HG02938 (cell line): Measurements from ENCODE around the gene RGS4.

Experiments
- ATAC-seq: cut with Tn5 transposase; IDR thresholded peaks from one replicate; pipeline ENCODE4 v1.9.1; 2021; ENCODE audit warnings: mild to moderate bottlenecking, moderate library complexity; ENCODE audit not compliant: unreplicated experiment

The RGS4 gene

DNA sequence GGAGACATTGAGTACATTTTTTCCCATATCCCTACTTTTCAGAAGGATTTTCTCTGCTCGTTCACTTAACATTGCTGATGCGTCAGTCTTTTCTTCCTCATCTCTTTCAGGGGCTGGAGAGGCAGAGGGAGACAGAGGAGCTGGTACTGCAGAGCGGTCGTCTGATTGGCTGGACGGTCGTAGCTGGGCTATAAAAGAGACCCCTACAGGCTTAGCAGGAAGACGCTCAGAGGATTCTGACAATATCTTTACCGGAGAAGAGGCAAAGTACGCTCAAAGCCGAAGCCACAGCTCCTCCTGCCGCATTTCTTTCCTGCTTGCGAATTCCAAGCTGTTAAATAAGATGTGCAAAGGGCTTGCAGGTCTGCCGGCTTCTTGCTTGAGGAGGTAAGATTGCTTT is at the start of gene RGS4:
TSS of gene RGS4 (plus strand) at position 220 of the 400 bp plus-strand sequence. CDS start at position 344, 124 bp downstream.
- ATAC-seq, result no peak

DNA sequence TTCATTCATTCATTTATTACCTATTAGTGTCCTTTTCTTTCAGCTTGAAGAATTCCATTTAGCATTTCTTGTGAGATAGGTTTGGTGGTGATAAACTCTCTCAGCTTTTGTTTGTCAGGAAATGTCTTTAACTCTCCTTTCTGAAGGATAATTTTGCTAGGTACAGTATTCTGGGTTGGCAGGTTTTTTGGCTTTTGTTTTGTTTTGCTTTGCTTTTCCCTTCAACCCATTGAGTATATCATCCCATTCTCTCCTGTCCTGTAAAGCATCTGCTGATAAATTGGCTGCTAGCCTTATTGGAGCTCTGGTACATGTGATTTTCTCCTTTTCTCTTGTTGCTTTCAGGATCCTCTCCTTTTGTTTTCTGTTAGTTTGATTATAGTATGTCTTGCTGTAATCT is 47.0 kb upstream of the RGS4 start:
- no peak for ATAC-seq

DNA sequence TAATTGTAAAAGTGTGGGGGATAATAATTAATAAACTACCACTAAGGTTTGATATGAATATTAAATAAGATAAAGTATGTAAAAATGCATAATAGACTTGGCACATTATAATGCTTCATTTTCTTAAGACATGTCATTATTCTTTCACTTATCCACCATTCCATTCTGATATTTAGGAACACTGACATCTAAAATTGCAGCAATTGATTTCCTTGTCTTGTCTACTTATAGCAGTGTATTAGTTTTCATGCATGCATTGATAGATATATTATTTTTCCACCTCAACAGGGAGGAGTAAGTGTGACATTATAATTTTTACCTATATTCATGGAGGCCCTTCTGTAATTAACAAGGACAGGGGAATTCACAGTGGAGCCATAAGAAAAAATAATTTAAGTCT is 41.6 kb upstream of the RGS4 start:
- ATAC-seq, result no peak

DNA sequence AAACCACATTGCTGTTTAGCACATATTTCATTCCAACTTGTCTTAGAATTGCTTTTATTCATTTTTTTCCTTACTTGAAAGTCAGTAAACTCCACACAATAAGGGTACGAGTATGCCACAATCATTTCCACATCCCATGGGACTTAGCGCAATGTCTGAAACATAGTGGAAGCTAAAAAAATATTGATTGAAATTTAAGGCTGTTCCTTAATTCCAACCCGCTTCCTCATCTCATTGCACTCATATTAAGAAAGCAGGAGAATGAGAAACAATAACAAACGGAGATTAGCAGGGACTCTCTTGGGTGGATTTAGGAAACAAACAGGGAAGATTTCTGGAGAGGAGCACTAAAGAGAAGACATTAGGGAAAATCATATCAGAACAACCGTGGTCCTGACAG is 39.3 kb upstream of the RGS4 start:
- ATAC-seq, result no peak

DNA sequence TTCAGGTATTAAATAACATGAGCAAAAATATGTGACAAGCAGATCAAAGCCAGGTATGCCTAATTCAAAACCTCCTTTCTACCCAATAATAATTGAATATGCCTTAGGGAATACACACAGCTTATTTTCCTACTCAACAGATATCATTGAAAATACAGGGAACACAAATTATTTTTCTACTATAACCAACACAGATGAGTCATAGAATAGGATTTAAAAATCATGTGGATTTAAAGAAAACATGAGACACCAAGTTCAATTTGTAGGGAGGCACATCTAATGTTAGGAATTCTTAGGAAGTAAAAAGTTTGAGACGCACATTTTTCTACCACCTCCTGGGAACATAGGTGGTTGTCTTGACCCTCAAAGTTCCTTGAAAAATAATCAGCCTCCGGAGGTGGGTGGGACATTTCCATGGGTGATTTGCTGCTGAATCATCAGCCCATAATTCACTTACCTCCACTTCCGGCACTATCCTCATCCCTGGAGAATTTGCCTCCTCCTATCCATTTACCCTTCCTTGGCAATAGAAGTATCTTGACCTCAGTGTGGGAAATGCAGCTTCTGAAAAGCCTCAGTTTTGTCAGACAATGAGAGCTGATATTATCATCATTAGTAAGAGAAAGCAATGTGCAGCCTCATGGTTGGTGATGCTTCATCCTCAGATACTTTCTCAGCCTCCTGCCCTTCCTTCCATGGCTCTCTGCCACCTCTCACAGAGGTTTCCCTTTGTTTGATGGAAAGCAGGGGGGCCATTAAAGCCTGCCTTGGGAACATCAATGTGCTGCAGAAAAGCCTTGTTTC is 33.5 kb upstream of the RGS4 start:
- ATAC-seq, result no peak

DNA sequence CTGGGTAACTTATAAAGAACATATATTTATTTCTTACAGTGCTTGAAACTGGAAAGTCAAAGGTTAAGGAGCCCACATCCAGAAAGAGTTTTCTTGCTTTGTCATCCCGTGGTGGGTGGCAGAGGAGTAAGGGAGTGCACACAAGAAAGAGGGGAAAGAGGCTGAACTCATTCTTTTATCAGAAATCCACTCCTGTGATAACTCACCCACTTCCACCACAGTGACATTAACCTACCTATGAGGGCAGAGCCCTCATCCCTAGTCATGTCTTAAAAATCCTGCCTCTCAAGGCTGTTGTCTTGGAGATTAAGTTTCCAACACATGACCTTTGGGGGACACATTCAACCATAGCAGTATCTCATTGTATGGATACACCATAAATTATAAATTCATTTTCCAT is 32.5 kb upstream of the RGS4 start:
- ATAC-seq, result no peak

DNA sequence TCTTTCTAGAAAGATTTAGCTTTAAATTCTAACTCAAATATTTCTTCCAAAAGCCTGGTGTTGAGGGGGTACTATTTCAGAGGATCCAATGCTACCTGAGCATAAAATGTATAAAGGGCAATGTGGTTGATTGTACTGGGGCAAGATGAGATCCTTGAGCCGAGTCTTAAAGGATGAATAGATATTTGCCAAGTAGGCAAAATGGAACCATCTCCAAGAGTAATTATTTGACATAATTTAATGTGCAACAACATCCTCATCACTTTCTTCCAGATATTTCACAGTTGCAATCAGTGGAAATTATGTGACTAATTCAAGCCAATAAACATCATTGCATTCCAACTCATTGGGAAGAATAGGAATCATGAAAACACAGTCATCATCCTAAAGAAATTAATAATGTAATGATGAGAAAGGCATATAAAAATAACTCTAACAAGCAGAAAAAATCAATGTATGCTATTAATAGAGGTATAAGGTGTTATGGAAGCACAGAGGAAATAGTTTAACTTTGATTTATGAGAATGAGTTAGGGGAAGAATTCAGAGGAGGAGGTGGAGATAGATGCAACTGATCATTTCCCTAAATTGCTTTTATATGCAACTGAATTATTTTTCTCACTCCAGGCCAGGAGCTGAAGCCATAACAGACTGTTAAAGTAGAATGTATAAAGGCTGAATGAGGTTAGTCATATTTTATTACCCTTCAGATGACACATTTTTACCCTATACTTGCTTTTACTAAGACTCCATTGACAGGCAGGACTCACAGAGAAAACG is 30.0 kb upstream of the RGS4 start:
- ATAC-seq, result no peak

DNA sequence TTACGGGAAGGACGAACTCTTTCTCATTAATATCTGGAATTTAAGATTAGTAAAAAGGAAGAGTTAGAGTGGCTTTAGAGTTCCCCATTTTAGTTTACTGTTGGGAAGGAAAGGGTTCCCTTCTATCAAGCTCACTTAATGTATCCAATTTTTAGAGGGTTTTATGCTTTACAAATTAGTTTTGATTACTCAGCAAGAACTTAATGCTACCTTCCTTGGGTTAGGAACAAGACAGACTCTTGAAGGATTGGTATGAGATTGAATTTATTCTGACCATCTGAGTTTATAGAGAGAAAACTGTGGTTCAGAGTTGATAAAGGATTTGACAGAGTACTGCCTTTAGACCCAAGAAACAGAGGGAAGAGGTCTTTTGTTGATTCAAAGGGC is 29.5 kb upstream of the RGS4 start:
- ATAC-seq, result no peak

DNA sequence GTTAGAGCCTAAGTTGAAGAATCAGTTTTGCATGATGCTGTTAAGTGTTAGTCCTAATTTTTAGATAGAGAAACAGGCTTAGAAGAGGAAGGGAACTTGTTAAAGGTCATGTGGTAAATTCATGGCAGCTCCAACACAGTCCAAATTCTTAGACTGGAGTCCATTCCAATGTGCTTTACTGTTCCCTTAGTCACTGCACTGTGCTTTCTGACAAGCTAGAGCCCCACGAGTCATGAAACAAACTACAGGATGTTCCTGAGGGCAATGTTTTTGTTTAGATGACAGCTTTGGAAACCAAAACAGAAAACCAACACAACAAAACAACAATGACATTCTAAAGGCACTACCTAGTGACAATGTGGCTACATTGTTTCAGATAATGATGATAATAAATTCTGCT is 23.1 kb upstream of the RGS4 start:
- no peak for ATAC-seq

DNA sequence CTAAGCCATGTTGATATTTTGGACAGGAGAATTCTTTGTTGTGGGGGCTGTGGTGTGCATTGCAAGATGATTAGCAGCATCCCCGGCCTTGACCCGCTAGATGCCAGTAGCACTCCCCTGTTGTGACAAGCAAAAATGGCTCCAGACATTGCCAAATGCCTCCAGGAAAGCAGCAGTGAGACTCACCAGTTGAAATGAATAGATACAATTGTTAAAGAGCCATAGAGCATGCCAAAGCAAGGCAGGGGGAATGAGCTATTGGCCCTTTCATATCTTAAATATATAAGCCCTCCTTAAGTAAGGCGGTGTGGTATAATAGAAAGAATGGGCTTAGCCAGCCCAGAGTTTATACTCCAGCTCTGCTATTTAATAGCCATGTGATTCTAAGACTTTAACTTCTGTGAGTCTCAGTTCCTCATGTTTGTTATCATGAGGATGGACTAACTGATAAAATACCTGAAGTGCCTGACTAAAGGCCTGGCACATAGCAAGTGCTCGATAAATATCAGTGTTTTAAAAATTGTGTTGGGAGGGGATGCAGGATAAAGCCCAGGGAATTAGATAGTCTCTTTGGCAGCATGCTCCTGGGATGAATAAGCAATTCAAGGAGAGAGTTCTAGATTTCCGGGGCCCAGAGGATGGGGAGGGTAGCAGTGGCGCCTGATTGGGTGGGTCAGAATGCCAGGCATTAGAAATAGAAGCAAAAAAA is 21.1 kb upstream of the RGS4 start:
- no peak for ATAC-seq

DNA sequence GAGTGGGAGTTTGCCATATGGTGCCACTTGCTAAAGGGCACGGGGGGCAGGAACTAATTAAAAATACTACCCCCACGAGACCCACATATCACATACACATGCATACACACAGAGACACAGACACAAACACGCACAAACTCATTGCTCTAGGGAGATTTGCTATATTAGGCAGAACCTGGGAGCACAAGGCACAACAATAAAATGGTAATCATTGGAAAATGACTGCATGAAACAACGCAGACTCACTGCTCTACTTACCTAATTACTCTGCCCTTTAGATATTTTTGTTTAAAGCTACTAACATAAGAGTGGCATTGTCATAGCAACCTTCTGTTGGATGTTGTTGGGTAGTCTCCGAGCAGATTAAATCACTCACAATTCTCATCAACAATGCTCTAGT is 20.3 kb upstream of the RGS4 start:
- no peak for ATAC-seq

DNA sequence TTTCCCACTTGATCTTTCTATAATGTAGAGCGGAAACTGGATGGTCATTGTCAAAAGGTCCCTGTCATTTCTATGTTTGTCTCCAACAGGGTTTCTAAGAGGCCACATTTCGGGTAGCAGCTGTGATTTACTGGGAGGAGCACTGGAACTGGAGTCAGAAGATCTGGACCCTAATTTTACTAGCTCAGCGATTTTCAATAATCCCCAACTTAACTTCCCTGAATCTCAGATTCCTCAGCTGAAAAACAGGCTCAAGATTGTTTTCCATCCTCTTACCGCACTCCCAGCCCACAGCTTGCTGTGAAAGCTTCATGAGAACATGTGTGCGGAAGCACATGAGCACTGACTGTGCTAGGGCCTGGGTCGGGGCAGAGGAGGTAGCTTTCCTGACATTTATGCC is 19.9 kb upstream of the RGS4 start:
- ATAC-seq, result no peak

DNA sequence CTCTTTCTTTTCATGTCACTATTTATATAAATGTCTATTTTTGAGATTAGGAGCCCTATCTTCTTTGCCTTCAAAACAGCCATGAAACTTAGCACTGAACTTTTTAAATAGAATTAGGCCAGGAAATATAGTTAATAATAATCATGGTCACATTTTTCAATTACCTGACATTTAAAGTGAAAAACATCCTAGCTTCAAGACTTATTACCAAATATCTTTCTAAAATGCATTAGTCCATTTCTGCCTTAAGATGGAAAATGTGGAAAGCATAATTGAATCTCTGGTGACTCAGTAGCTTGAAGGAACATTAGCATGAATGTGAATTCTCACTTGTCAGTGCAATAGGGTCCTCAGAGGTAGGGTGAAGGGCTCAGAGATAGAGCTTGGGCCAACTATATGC is 18.7 kb upstream of the RGS4 start:
- ATAC-seq, result no peak

DNA sequence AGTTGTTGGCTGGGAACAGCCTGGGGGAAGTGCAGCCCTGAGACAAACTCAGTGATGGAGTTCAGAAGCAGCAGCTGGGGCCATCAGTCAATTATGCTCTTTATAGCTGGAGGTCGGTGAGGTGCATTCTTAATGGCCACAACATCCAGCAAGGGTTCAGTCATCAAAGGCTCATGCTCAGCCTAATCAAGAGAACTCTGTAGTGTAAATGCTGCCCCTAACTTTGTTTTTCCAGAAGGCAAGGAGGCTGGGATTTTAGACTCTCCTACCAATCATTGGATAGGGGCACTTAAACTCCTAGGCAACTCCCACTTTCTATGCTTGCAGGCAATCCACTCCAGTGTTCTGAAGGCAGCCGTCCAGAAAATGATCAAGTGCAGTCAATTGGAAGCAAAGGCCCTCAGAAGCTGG is 15.0 kb upstream of the RGS4 start:
- ATAC-seq, result no peak

DNA sequence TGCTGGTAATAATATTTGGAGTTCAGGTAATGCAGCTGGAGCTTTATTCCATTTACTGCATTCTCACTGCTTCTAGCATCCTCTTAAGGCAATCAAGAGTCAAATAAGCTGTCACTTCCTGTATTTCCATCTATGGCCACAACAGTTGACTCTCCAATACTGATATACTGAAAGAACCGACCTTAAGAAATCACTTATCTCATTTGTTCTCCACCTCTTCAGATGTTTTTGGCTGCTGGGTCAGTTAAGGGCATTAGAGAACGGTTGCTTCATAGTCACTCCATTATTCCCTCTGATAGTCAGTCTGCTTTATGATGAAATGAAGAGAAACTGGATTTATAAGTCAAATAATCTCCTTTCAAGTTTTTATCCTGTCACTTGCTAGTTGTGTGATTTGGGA is 14.2 kb upstream of the RGS4 start:
- no peak for ATAC-seq

DNA sequence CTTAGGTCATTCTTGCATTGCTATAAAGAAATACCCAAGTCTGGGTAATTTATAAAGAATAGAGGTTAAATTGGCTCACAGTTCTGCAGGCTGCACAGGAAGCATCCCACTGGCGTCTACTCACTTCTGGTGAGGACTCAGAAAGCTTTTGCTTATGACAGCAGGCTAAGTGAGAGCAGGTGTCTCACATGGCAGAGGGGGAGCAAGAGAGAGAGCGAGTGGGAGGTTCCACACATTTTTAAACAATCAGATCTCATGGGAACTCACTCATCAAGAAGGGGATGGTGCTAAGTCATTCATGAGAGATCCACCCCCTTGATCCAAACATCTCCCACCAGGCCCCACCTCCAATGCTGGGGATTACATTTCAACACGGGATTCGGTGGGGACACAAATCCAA is 13.6 kb upstream of the RGS4 start:
- ATAC-seq, result no peak

DNA sequence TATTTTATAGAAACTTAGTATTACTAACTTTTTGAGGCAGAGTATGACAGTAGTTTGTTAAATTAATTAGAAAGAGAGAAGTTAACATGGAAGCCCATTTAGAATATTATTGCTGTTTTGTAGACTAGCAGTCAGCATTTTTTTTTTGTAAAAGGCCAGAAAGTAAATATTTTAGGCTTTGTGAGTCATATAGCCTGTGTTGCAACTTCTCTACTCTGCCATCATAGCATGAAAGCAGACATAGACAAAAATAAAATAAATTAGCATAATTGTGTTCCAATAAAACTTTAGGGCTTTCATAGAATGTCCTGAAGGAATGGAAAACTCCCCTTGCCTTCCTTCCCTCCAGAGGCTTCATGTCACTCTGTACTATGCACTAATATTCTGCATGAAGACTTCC is 12.3 kb upstream of the RGS4 start:
- no peak for ATAC-seq

DNA sequence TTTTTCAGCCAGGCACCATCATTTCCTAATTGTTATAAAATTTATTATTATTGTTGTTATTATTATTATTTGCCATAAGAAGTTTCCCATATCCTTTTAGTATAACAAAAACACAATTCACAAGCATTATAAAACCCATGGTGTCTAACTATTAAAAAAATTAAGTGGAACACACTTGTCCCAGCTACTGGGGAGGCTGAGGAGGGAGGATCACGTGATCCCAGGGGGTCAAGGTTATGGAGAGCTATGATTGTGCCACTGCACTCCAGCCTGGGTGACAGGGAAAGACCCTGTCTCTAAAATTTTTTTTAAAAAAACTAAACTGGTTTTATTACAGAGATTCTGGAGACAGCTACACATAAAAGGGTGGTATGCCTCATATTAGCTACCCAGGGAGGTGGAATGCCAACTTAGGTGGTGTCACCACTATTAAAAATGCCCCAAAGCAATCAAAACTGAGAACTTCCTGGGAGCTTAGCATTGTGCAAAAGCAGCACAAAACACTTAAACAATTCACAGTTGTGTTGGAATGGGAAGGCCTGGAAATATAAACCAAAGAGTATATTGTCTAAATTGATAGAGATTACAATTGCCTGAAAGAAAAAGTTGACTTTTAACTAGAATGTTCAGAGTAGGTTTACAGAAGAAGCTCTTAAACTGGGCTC is 8.7 kb upstream of the RGS4 start:
- no peak for ATAC-seq

DNA sequence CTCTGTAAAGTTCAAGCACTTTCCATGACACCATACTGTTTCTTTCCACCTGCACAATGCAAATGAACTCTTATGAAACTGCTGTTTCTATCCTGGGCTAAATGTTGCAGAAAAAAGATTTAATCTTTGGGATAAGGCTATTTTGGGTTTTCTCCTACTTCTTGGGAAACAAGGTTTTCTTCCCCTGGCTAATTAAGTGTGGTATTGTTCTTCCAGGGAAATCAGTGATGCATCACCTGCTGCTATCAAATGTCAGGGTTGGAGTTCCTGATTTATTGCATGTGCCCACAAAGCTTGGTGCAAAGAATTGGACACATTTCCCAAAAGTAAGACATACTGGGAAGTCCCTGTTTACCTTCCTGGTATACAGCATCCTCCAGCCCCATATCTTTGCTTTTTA is 6.0 kb upstream of the RGS4 start:
- no peak for ATAC-seq

DNA sequence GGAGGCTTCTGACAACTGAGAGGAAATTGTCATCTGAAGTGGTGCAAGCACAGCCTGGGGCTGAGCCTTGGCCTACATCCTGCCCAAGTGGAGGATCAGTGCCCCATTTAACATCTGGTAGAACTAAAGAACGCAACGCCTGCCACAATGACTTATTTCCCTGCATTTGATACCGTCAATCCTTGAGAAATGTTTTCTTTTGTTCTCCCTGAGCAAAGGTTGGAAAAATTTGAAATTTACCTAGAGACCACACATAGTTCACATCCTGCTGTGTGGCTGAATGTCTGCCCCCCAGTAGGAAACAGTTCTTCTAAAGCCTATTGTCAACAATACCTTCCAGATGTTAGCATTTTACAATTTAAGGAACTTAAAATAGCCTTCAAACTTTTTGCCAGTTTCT is 5.6 kb upstream of the RGS4 start:
- ATAC-seq, result no peak

DNA sequence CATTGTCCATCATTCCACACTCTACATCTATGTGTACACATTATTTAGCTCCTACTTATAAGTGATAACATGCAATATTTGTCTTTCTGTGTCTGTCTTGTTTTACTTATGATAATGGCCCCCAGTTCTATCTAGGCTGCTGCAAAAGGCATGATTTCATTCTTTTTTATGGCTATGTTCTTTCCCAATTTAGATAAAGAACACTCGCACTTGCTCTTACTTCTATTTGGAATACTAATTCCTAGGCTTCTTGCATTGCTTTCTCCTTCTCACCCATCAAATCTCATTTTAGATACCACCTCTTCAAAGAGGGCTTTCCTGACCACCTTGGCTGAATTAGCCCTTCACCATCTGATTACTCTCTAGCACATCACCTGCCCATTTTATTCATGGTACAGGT is 3.0 kb upstream of the RGS4 start:
- no peak for ATAC-seq
